PC-3 (cell line): ENCODE data around the gene MYO3B. TPM values are rescaled to one million over a fixed set of nuclear protein-coding genes. Genes with fewer than 3 reads are reported as not detected.

Source experiments
- ATAC-seq: fragments of 200-7000 bp; cut with Tn5 transposase; 2 replicates; pipeline ENCODE4 v1.9.1; 2020; ENCODE audit warnings: mild to moderate bottlenecking, moderate library complexity
- BruUV-seq: library from RNA; stranded (reverse); fragments of 400-500 nt; replicated peaks from 2 replicates; lab custom pipeline; 2021; lab: Mats Ljungman, UMichigan
- CTCF ChIA-PET: fragments of 300-600 bp; sonication (Branson Sonifier 250); formaldehyde crosslinking; loops from one replicate; lab custom pipeline; 2022; ENCODE audit warnings: antibody characterized with exemption; lab: Charles Lee
- POLR2A ChIA-PET: fragments of 300-600 bp; sonication (Branson Sonifier 250); formaldehyde crosslinking; loops from one replicate; lab custom pipeline; 2022; ENCODE audit warnings: antibody characterized with exemption; ENCODE audit not compliant: unreplicated experiment; lab: Charles Lee
- DNase-seq: peaks from one replicate; pipeline ENCODE4 v3.0.0-alpha.2; 2015
- H2AFZ ChIP-seq: fragments of 300-600 bp; sonication (generic); 2 replicates; pipeline ENCODE4 v1.6.0; 2016; ENCODE audit warnings: antibody characterized with exemption, low read length
- H3F3A ChIP-seq: fragments of 300-600 bp; sonication (generic); one replicate; pipeline ENCODE4 v1.6.0; 2017; ENCODE audit warnings: antibody characterized with exemption, low read length, control low read depth, mild to moderate bottlenecking; ENCODE audit not compliant: unreplicated experiment
- H3K27ac ChIP-seq: fragments of 300-600 bp; sonication (generic); 2 replicates; pipeline ENCODE4 v1.5.1; 2016; ENCODE audit warnings: mild to moderate bottlenecking, low read length
- H3K27me3 ChIP-seq: fragments of 300-600 bp; sonication (generic); 2 replicates; pipeline ENCODE4 v1.6.1; 2016; ENCODE audit warnings: low read length, mixed read lengths
- H3K36me3 ChIP-seq: fragments of 300-600 bp; sonication (generic); 2 replicates; pipeline ENCODE4 v1.6.1; 2016; ENCODE audit warnings: low read depth, mixed run types, low read length, mixed read lengths
- H3K4me1 ChIP-seq: fragments of 300-600 bp; sonication (generic); 2 replicates; pipeline ENCODE4 v1.5.1; 2016; ENCODE audit warnings: low read length; ENCODE audit not compliant: insufficient read depth
- H3K4me2 ChIP-seq: fragments of 300-600 bp; sonication (generic); 2 replicates; pipeline ENCODE4 v1.6.0; 2016; ENCODE audit warnings: low read length
- H3K4me3 ChIP-seq: fragments of 300-600 bp; sonication (generic); 2 replicates; pipeline ENCODE4 v1.5.1; 2016; ENCODE audit warnings: mild to moderate bottlenecking, low read length, mixed read lengths
- H3K79me2 ChIP-seq: fragments of 300-600 bp; sonication (generic); 2 replicates; pipeline ENCODE4 v1.6.1; 2017; ENCODE audit warnings: low read length, mixed read lengths
- H3K9ac ChIP-seq: fragments of 300-600 bp; sonication (generic); 2 replicates; pipeline ENCODE4 v1.6.0; 2016; ENCODE audit warnings: mild to moderate bottlenecking, low read length
- H3K9me2 ChIP-seq: fragments of 300-600 bp; sonication (generic); replicated peaks from 2 replicates; pipeline ENCODE4 v1.6.1; 2016; ENCODE audit warnings: mixed run types, low read length, mixed read lengths
- H3K9me3 ChIP-seq: fragments of 300-600 bp; sonication (generic); 2 replicates; pipeline ENCODE4 v1.6.1; 2016; ENCODE audit warnings: low read length, mixed read lengths
- H4K20me1 ChIP-seq: fragments of 300-600 bp; sonication (generic); 2 replicates; pipeline ENCODE4 v1.6.1; 2016; ENCODE audit warnings: low read length, mixed read lengths
- EZH2 ChIP-seq: fragments of 300-600 bp; sonication (generic); IDR thresholded peaks from one replicate; pipeline ENCODE4 v1.6.1; 2017; ENCODE audit warnings: antibody characterized with exemption, mild to moderate bottlenecking, low read length; ENCODE audit not compliant: unreplicated experiment
- EZH2phosphoT487 ChIP-seq: fragments of 300-600 bp; sonication (generic); IDR thresholded peaks from 2 replicates; pipeline ENCODE4 v1.6.1; 2018; ENCODE audit warnings: mild to moderate bottlenecking, antibody characterized with exemption, low read length, borderline replicate concordance
- intact Hi-C: fragments of 100-400 bp; cut with micrococcal nuclease; formaldehyde crosslinking; loops from 2 replicates; pipeline ENCODE4 v1.9.0; 2023
- total RNA-seq: library from RNA; depleted of rRNA; stranded (reverse); fragments of >200 nt; gene quantifications from 2 replicates; pipeline ENCODE4 v1.2.3, GENCODE V29; 2014
- TF ChIP-seq, protein P1 (sequence below): fragments of 300-600 bp; sonication (generic); conservative IDR thresholded peaks from 2 replicates; pipeline ENCODE4 v1.5.1; 2017; ENCODE audit warnings: antibody characterized with exemption, low read depth, mild to moderate bottlenecking, low read length

Gene MYO3B
- total RNA-seq, 1 experiment from 2014 or later, result 1.1 TPM

DNA sequence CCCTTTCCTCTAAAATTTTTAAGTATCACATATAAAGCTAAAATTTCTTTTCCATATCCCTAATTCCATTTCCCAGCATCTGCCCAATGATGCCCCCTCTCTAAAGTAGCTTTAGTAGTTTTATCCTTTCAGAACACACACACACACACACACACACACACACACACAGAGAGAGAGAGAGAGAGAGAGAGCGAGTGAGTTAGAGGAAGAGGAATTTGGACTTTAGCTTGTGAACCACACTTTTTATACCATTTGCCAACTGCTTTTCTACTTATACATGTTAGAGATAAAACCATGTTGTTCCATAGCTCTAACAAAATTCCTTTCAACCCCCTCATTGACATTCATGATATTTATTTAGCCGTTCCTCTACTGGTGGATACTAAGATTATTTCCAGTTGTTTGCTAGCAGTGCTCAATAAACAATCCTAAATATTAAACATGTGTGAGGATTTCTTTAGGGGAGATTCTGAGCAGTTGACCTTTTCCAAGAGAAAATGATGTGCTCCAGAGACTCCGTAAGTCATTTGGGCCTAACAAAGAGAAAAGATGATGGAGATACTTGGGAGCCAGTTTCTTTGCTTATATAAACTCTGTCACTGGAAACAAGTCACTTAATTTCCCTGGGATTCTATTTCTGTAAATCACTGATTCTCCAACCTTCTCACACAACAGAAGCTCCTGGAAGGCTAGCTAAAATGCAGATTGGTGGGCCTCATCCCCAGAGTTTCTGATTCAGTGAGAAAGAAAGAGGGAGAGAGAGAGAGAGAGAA, 307.5 kb downstream of the MYO3B start:
- no peak overlapping the region for H3K4me2 ChIP-seq
- H4K20me1 ChIP-seq, result no peaks in the 10 kb centered on the region
- H3K79me2 ChIP-seq, result no peaks in the 10 kb centered on the region
- ChIA-PET CTCF (interaction anchor here (0.6 kb wide), 1 partner anchor 555 kb away, joined by 4 read pairs; no protein-coding TSS in a partner anchor), POLR2A (interaction anchor here (0.6 to 0.7 kb wide), 2 partner anchors 249 to 373 kb away, joined by 3 to 4 read pairs; no protein-coding TSS in a partner anchor)
- TF ChIP-seq, protein P1, sequence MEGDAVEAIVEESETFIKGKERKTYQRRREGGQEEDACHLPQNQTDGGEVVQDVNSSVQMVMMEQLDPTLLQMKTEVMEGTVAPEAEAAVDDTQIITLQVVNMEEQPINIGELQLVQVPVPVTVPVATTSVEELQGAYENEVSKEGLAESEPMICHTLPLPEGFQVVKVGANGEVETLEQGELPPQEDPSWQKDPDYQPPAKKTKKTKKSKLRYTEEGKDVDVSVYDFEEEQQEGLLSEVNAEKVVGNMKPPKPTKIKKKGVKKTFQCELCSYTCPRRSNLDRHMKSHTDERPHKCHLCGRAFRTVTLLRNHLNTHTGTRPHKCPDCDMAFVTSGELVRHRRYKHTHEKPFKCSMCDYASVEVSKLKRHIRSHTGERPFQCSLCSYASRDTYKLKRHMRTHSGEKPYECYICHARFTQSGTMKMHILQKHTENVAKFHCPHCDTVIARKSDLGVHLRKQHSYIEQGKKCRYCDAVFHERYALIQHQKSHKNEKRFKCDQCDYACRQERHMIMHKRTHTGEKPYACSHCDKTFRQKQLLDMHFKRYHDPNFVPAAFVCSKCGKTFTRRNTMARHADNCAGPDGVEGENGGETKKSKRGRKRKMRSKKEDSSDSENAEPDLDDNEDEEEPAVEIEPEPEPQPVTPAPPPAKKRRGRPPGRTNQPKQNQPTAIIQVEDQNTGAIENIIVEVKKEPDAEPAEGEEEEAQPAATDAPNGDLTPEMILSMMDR, result no peak
- TF ChIP-seq EZH2 (no peak), EZH2phosphoT487 (no peak)
- no peaks in the 10 kb centered on the region for H3K9me2 ChIP-seq
- H3K27ac ChIP-seq, result no peak overlapping the region
- ATAC-seq (no peak), DNase-seq (no peak)
- no TSS peak for BruUV-seq
- intact Hi-C loops, result no loop called here
- no peaks in the 10 kb centered on the region for H3K4me1 ChIP-seq
- no peaks in the 10 kb centered on the region for H3K9me3 ChIP-seq
- H3K27me3 ChIP-seq, result no peaks in the 10 kb centered on the region
- no peak overlapping the region for H2AFZ ChIP-seq
- H3F3A ChIP-seq, result no peaks in the 10 kb centered on the region
- H3K36me3 ChIP-seq, result no peaks in the 10 kb centered on the region
- no peak overlapping the region for H3K9ac ChIP-seq
- H3K4me3 ChIP-seq, result no peak overlapping the region

DNA sequence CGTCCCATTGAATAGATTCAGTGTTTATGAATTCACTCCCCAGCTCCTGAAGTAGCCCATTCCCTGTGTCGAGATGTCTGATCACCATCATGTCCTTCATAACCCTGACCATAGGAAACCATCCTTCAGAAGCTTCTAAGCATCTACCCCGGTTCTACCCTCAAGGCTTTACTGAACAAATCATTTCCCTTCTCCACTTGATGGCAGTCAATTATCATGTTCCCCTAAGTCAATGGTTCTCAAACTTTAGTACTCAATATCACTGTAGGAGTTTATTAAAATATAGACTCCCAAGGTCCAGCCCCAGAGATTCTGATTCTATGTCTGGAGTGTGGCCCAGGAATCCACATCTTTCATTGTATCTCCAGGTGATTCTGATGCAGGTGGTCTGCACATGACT, 308.8 kb downstream of the MYO3B start:
- TF ChIP-seq EZH2 (no peak), EZH2phosphoT487 (no peak)
- TF ChIP-seq, protein P1, result no peak
- no peak overlapping the region for H3K27ac ChIP-seq
- H3K9ac ChIP-seq, result no peak overlapping the region
- no peaks in the 10 kb centered on the region for H3K79me2 ChIP-seq
- H3K36me3 ChIP-seq, result no peaks in the 10 kb centered on the region
- BruUV-seq, result no TSS peak
- H3K9me3 ChIP-seq, result no peaks in the 10 kb centered on the region
- H4K20me1 ChIP-seq, result no peaks in the 10 kb centered on the region
- ChIA-PET CTCF (no interaction called here), POLR2A (no interaction called here)
- no peaks in the 10 kb centered on the region for H3F3A ChIP-seq
- no peak for DNase-seq
- H2AFZ ChIP-seq, result no peak overlapping the region
- H3K4me3 ChIP-seq, result no peak overlapping the region
- no peaks in the 10 kb centered on the region for H3K9me2 ChIP-seq
- no peak overlapping the region for H3K4me2 ChIP-seq
- intact Hi-C loops, result no loop called here
- ATAC-seq, result no peak
- H3K4me1 ChIP-seq, result no peaks in the 10 kb centered on the region
- no peaks in the 10 kb centered on the region for H3K27me3 ChIP-seq

DNA sequence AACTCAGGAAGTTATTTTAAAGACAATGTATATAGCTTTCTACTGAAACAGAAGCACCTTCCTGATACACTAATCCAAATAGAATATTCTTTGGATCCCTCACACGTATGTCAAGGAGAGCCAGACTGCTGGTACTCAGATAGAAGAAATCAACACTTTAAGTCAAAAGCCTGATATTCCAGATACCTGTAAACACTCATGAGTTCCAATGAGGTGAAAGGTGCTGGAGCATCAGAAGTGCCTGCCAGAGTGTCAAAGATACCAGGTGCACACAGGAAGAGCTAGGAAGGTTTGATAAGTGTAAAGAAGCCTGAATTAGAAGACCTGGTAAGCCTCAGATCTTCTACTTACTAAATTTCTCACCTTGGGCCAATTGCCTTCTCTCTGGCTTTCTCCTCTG, 310.9 kb downstream of the MYO3B start:
- H3K9ac ChIP-seq, result no peak overlapping the region
- no peaks in the 10 kb centered on the region for H3K9me2 ChIP-seq
- no peaks in the 10 kb centered on the region for H3F3A ChIP-seq
- no peaks in the 10 kb centered on the region for H3K9me3 ChIP-seq
- no peak for TF ChIP-seq EZH2
- no peak for TF ChIP-seq EZH2phosphoT487
- TF ChIP-seq, protein P1, result no peak
- no peaks in the 10 kb centered on the region for H4K20me1 ChIP-seq
- H3K4me2 ChIP-seq, result no peak overlapping the region
- no peaks in the 10 kb centered on the region for H3K36me3 ChIP-seq
- peaks cover under 1% of the 10 kb centered on the region; the same call in 1 of the 2 replicates for H3K4me1 ChIP-seq
- H2AFZ ChIP-seq, result no peak overlapping the region
- CTCF ChIA-PET, result no interaction called here
- intact Hi-C loops, result no loop called here
- H3K4me3 ChIP-seq, result no peak overlapping the region
- no peaks in the 10 kb centered on the region for H3K27me3 ChIP-seq
- DNase-seq (no peak), ATAC-seq (no peak)
- H3K79me2 ChIP-seq, result no peaks in the 10 kb centered on the region
- BruUV-seq, result no TSS peak
- POLR2A ChIA-PET, result no interaction called here
- no peak overlapping the region for H3K27ac ChIP-seq
